NCI-H345 (cell line): ENCODE results near the gene SWAP70.
A peak's percentile ranks its signal among the peaks of the same experiment; 100 is the strongest.

Experiments
- DNase-seq: peaks from one replicate; lab custom pipeline; 2025; lab: John Stamatoyannopoulos, UW

The SWAP70 gene

GRCh38 chr11:9753021-9753420 is 89.1 kb downstream of the SWAP70 start:
- no peak for DNase-seq

DNA sequence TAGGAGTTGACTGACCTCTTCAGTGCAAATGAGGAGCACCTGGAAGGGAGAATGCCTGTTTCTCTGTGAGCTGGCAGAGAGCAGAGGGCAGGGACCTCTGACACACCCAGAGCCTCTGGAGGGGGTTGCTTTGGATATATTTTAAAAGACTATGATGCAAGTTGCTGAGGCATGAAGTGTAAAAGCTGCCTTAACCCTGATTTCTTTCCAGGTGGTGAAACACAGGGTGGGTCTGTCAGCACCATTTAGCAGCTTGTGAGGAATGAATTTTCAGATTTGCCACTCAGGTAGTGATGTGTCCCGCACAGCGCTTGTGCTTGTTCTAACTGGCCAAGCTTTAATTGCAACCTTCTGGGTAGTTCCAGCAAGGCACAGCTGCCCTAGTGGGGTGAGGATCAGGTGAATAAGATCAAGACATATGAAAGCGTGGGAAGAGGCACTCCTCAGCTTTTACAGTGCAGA is 90.2 kb downstream of the SWAP70 start:
- no peak for DNase-seq

GRCh38 chr11:9755561-9756185 is 91.8 kb downstream of the SWAP70 start:
- DNase-seq: no peak

- DNase-seq: no peak
Measured at GRCh38 chr11:9756461-9756860, 92.6 kb downstream of the SWAP70 start.

- DNase-seq: no peak
Measured at GRCh38 chr11:9756878-9757277, 93.0 kb downstream of the SWAP70 start.

DNA sequence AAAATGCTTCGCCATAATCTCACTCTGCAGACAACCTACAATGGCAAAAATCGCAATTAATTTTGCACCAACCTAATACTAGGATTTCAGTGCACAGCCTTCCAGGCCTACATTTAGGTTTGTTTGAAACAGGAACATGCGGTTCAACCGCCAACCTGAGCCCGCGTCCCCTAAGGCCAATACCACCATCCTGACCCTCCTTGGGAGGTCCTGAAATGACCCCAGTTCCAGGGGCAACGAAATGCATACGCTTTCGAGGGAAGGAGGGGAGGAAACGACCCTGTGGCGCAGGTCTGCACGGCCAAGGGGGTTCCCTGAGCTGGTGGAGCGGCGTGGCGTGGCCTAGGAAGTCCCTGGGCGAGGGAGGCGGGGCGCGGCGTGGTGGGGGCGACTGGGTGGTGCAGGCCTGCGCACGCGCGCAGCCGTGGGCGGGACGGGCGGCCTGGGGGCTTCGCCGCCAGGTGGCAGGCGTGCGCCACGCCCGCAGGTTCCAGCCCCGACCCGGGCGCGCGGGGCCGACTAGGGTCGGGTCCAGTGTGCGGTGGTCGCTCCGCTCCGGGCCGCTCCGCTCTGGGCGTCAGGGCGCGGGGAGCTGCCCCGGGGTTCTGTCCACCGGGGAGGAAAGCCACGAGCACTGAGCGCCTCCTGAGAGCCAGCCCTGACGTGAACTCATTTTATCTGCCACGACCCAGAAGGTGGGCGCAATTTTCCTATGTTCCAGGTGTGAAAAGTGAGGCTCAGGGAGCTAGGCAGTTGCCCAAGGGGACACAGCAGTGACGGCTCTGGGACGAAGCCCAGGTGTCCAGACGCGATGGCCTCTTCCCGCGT is 94.1 kb downstream of the SWAP70 start:
- DNase-seq: peak; percentile 86

- peak; percentile 68 for DNase-seq
Measured at GRCh38 chr11:9758637-9759518, 95.0 kb downstream of the SWAP70 start.

GRCh38 chr11:9759519-9760192 is 95.8 kb downstream of the SWAP70 start:
- peak; percentile 87 for DNase-seq

DNA sequence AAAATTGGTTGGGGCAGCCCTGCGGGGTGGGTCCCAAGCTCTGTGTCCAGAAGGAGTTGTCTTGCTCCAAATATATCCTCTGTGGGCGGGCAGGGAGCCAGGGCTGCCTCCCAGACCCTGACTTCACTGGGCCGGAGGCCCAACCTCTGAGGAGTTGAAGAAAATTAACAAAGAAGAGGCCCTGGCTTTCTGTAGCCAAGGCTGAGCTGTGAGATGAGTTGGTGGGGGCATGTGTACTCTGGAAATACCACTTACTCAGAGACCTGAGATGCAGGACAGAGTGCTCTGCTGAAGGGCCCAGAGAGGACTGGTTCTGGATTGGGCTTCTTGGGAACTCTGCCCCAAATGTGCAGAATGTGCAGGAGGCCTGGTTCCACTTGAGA is 96.3 kb downstream of the SWAP70 start:
- no peak for DNase-seq

DNA sequence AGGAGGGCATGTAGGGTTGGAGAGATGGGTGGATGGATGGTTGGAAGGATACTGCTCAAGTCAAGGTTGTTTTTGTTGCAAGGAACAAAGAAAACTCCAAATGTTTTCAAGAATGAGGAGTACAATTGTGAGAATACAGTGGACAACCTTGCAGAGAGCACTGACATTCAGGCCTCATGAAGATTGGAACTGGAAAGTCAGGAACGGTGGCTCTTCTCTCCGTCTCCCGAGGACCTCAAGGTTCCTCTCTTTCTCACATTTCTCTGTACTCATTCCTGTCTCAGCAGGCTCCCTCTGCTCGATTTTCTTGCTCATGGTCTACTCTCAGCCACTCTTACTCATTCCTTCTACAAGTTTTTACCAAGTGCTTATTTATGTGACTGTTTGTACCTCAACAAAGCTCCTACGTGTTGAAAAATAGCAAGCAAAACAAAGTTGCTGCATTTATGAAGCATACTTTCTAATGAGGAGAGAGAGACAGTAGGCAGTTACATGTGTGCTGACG is 97.6 kb downstream of the SWAP70 start:
- DNase-seq: no peak

DNA sequence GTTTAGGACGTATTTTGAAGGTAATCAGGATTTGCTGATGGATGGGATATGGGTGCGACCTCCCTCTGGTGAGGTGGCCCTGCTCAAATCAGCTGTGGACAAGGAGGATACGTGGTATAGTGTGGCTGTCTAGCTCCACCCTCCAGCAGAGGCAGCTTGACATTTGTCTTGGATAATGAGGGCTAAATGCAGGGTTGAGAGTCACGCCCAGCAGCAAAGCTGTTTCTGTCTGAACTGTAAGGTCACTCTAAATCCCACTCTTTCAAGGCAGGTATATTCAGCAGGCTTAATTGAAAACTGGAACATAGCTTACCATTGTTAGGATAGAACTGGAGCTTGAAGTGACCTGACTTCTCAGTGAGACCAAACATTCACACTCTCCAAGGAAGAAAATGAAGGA is 98.7 kb downstream of the SWAP70 start:
- DNase-seq: no peak

DNA sequence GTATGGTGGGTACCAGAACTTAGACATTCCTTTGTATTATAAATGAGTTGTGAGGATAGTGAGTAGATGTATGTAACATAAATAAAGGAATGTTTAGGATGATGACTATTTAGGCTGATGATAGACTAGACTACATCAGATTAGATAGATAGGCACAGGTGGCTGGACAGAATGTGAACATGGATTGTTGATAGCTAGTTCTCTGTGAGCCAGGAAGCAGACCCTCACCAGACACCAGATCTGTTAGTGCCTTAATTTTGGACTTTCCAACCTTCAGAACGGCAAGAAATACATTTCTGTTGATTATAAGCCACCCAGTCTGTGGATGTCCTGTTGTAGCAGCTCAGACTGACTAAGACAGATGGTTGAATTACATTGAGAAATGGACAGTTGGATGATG is 99.4 kb downstream of the SWAP70 start:
- no peak for DNase-seq

GRCh38 chr11:9765320-9766101 is 101.6 kb downstream of the SWAP70 start:
- DNase-seq: no peak

DNA sequence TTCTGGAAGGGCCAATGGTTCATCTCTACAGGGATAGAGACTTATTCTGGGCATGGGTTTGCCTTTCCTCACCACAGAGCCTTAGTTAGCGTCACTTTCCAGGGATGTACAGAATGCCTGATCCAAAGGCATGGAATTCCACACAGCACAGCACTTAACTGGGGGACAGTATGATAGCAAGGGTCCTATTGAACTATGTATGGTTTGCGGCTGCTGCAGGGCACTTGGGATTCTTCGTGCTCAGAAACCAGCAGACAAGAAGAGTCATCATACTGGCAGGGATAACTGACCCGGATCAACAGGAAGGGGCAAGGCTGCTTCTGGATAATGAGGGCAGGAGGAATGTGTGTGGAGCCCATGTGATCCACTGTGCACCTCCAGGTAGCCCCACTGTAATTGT is 105.7 kb downstream of the SWAP70 start:
- DNase-seq: no peak

DNA sequence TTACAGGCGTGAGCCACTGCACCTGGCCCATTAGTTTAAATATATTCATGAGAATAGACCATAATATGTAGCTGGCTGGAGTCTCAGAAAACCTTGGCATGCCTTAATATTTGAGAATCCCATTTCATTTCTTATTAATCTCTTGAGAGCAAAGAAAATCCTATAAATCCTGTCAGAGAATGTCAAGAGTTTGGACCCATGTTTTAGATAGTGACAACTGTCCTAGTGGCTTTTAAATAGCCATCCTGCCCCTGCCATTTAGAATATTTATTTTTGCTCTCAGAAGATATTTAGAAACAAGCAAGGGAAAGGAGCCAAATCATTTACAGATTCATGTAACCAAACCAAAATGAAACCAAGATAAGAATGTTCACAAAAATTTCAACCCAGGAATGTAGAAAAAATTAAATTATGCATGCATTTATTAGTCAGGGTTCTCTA is 107.2 kb downstream of the SWAP70 start:
- no peak for DNase-seq

GRCh38 chr11:9772218-9772617 is 108.3 kb downstream of the SWAP70 start:
- DNase-seq: no peak

DNA sequence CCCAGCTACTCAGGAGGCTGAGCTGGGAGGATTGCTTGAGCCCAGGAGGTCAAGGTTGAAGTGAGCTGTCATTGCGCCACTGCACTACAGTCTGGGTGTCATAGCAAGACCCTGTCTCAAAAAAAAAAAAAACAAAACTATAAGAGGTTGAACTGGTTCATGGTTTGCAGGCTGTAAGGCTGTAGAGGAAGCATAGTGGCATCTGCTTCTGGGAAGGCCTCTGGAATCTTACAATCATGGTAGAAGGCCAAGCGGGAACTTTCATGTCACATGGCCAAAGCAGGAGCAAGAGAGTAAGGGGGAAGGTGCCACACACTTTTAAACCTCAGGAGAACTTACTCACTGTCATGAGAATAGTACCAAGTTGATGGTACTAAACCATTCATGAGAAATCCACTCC is 109.6 kb downstream of the SWAP70 start:
- no peak for DNase-seq

GRCh38 chr11:9774109-9774508 is 110.2 kb downstream of the SWAP70 start:
- no peak for DNase-seq

DNA sequence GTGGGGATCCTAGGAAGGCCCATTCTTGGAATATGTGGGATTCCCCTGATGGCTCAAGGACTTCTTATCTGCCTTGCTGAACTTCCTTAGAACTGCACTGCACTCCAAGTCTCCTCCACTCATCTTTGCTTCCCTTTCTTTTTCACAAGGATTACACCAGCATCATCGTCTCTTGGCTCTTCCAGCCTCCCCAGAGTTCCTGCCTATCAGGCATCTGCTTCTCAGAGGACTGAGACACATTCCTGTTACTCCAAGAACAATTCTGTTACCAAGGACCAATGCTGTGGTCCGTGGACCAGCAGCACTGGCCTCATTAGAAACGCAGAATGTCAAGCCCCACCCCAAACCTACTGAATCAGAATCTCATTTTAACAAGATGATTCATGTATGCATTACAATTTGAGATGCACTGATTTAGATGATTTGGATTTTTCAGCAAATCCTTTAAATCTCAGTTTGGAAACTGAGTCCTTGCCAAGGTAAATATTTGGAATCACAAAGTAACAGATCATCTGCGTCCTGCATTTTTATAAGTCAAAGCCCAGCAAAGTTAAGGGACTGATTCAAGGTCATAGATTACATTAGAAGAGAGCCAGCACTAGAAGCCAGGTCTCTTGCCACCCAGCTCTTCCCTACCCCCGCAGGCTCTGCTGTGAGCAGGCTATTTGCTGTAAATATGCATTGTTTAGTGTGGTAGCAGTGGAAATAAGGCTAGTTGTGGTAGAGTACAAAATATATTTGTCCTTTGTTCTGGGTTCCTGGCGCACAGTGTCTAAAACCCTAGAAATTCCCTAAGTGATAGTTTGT is 110.9 kb downstream of the SWAP70 start:
- no peak for DNase-seq

- no peak for DNase-seq
Measured at GRCh38 chr11:9775398-9775779, 111.5 kb downstream of the SWAP70 start.
